Astrocyte of the spinal cord (primary cell): ENCODE results near the gene MUC2.

Experiments
- DNase-seq: peaks from one replicate; pipeline ENCODE4 v3.0.0; 2011; ENCODE audit warnings: low read depth, low spot score
- H3K4me3 ChIP-seq: 2 replicates; pipeline ENCODE4 v1.5.1; 2011; ENCODE audit warnings: low read depth, mild to moderate bottlenecking, low read length, moderate library complexity
- CTCF ChIP-seq: IDR thresholded peaks from 2 replicates; pipeline ENCODE4 v1.5.1; 2012; ENCODE audit warnings: low read depth, mild to moderate bottlenecking, low read length, inconsistent platforms
- in situ Hi-C: cut with HindIII; loops from 2 replicates; pipeline ENCODE4 v1.10.0; 2017; ENCODE audit warnings: low sequenced_read_pairs

MUC2 gene

GRCh38 chr11:1102221-1102971 lies 27.7 kb downstream of the MUC2 start:
- no peak for DNase-seq
- in situ Hi-C loops: no loop called here
- TF ChIP-seq CTCF: no peak
- no peak overlapping the region for H3K4me3 ChIP-seq

- DNase-seq: no peak
- in situ Hi-C loops: no loop called here
- H3K4me3 ChIP-seq: no peak overlapping the region
- no peak for TF ChIP-seq CTCF
Observed at GRCh38 chr11:1102996-1103395, 28.3 kb downstream of the MUC2 start.

- no peak for TF ChIP-seq CTCF
- no peak for DNase-seq
- in situ Hi-C loops: no loop called here
- H3K4me3 ChIP-seq: no peak overlapping the region
Observed at GRCh38 chr11:1103401-1104360, 29.0 kb downstream of the MUC2 start.

GRCh38 chr11:1104411-1105182 lies 29.9 kb downstream of the MUC2 start:
- H3K4me3 ChIP-seq: no peak overlapping the region
- in situ Hi-C loops: no loop called here
- no peak for DNase-seq
- no peak for TF ChIP-seq CTCF

- TF ChIP-seq CTCF: no peak
- no peak for DNase-seq
- H3K4me3 ChIP-seq: no peak overlapping the region
- in situ Hi-C loops: no loop called here
Observed at GRCh38 chr11:1105183-1105565, 30.5 kb downstream of the MUC2 start.

- DNase-seq: no peak
- no peak for TF ChIP-seq CTCF
- in situ Hi-C loops: no loop called here
- no peak overlapping the region for H3K4me3 ChIP-seq
Observed at GRCh38 chr11:1106387-1106786, 31.7 kb downstream of the MUC2 start.
